ENCODE data around the gene VSTM4. TPM values are rescaled to one million over a fixed set of nuclear protein-coding genes. Genes with fewer than 3 reads are reported as not detected.

The VSTM4 gene
- total and polyA plus RNA-seq, 9 of the 15 experiments (the other 6 are each of a cell fraction or from before 2014, with no cell fraction given) = 1.0 to 7.9 (median 3.0) TPM

- Histone ChIP-seq H3K4me2 (ENCODE audit: insufficient read depth, low read length) (no peak overlapping the region), H3K9me1 (ENCODE audit: control insufficient read depth, insufficient read depth, low read length) (no peaks in the 10 kb centered on the region), H3K36me3 (ENCODE audit: control insufficient read depth, insufficient read depth, low read length) (peaks cover 68% of the 10 kb centered on the region), H3K27me3 (ENCODE audit: control insufficient read depth in 2 of 2, insufficient read depth in 2 of 2, low read length in 2 of 2) (no peaks in the 10 kb centered on the region), H3K79me2 (ENCODE audit: control insufficient read depth, insufficient read depth, low read length) (no peaks in the 10 kb centered on the region), H3K9me3 (replicated peaks; ENCODE audit: control insufficient read depth, insufficient read depth, low read depth, low read length) (no peaks in the 10 kb centered on the region), H3K4me1 (replicated peaks in 1 of 2; ENCODE audit: control insufficient read depth in 2 of 2, insufficient read depth in 2 of 2, low read length in 2 of 2) (peaks cover 30 to 61% of the 10 kb centered on the region in 2 experiments; a peak in 4 of 5 replicates), H2AFZ (ENCODE audit: low read depth, low read length) (no peak overlapping the region), H3K27ac (ENCODE audit: extremely low read depth, low read depth, low read length) (no peak overlapping the region; the same call in 2 of the 3 replicates), H4K20me1 (replicated peaks; ENCODE audit: control insufficient read depth, insufficient read depth, low read length) (no peaks in the 10 kb centered on the region), H3K9ac (ENCODE audit: insufficient read depth in 1 of 2, low read depth in 2 of 2, low read length in 2 of 2) (no peak overlapping the region), H3K4me3 (no peak overlapping the region)
- WGBS (ENCODE audit: insufficient coverage, low coverage, missing lambda C conversion rate) = 7% methylated on average over 3 of the region's 3 CpGs
- ATAC-seq = no peak
- in situ Hi-C loops (cut with MboI) = no loop called here
- no peak for DNase-seq (ENCODE audit: extremely low read depth in 1 of 4, low spot score in 3 of 4)
- ChIA-PET POLR2A (interaction anchor here (0.6 kb wide), 1 partner anchor 9 kb away, joined by 3 read pairs; no protein-coding TSS in a partner anchor), CTCF (ENCODE audit: low intra/inter-chr PET ratio) (no interaction called here)
- no TSS peak for BruUV-seq (replicated peaks)
- intact Hi-C loops (cut with micrococcal nuclease) = no loop called here
- FAIRE-seq = no peak
- TF ChIP-seq PREB (CRISPR knock-in tag; IDR thresholded peaks at IDR 0.05) = no peak
- TF ChIP-seq RNF219 (CRISPR knock-in tag; IDR thresholded peaks at IDR 0.05) = no peak
- no peak for TF ChIP-seq ZBTB7A (IDR thresholded peaks at IDR 0.05; ENCODE audit: borderline replicate concordance, control insufficient read depth, low read depth, low read length)
- no peak for TF ChIP-seq RAD51 (IDR thresholded peaks at IDR 0.05; ENCODE audit: borderline replicate concordance, low read depth)
- no peak for TF ChIP-seq CEBPZ (IDR thresholded peaks at IDR 0.05; ENCODE audit: borderline replicate concordance, low read depth, low read length)
- TF ChIP-seq FOXA3 (CRISPR knock-in tag; conservative IDR thresholded peaks at IDR 0.05 in 1 of 2, IDR thresholded peaks at IDR 0.05 in 1 of 2) = peak in 1 of 2 experiments; percentile 74; a peak in 2 of 4 replicates
- peak; percentile 38 for TF ChIP-seq POLR2H (tag; IDR thresholded peaks at IDR 0.05; ENCODE audit: low read depth)
- TF ChIP-seq KLF1 (tag; IDR thresholded peaks at IDR 0.05) = no peak
- peak; percentile 50 for TF ChIP-seq FOSL1 (tag; conservative IDR thresholded peaks at IDR 0.05)
- no peak for TF ChIP-seq EWSR1 (IDR thresholded peaks at IDR 0.05; ENCODE audit: borderline replicate concordance, low read depth, partially characterized antibody)
- no peak for TF ChIP-seq ZNF174 (CRISPR knock-in tag; IDR thresholded peaks at IDR 0.05)
- no peak for TF ChIP-seq IRF1 (CRISPR knock-in tag; IDR thresholded peaks at IDR 0.05; ENCODE audit: borderline replicate concordance)
- TF ChIP-seq HNRNPLL (IDR thresholded peaks at IDR 0.05; ENCODE audit: low read depth, low read length, poor library complexity, severe bottlenecking) = no peak
- TF ChIP-seq SMARCE1 (IDR thresholded peaks at IDR 0.05) = peak; percentile 23; the same call in 1 of the 2 replicates
- no peak for TF ChIP-seq ZSCAN29 (IDR thresholded peaks at IDR 0.05)
Measured at GRCh38 chr10:49158915-49159314, 43.6 kb upstream of the VSTM4 start.
